Stimulated activated CD8-positive, alpha-beta memory T cell treated with anti-CD3 and anti-CD28 coated beads, Interleukin-4, amount 100 ng/mL, for 24 hours (primary cell): Measurements from ENCODE around the gene CAPN5.

Experiments
- DNase-seq: peaks from one replicate; pipeline ENCODE4 v3.0.0-alpha.2; 2020; ENCODE audit warnings: low read depth

CAPN5 gene

GRCh38 chr11:77100166-77101042 lies 33.6 kb downstream of the CAPN5 start:
- no peak for DNase-seq

- no peak for DNase-seq
Observed at GRCh38 chr11:77101043-77101537, 34.3 kb downstream of the CAPN5 start.

DNA sequence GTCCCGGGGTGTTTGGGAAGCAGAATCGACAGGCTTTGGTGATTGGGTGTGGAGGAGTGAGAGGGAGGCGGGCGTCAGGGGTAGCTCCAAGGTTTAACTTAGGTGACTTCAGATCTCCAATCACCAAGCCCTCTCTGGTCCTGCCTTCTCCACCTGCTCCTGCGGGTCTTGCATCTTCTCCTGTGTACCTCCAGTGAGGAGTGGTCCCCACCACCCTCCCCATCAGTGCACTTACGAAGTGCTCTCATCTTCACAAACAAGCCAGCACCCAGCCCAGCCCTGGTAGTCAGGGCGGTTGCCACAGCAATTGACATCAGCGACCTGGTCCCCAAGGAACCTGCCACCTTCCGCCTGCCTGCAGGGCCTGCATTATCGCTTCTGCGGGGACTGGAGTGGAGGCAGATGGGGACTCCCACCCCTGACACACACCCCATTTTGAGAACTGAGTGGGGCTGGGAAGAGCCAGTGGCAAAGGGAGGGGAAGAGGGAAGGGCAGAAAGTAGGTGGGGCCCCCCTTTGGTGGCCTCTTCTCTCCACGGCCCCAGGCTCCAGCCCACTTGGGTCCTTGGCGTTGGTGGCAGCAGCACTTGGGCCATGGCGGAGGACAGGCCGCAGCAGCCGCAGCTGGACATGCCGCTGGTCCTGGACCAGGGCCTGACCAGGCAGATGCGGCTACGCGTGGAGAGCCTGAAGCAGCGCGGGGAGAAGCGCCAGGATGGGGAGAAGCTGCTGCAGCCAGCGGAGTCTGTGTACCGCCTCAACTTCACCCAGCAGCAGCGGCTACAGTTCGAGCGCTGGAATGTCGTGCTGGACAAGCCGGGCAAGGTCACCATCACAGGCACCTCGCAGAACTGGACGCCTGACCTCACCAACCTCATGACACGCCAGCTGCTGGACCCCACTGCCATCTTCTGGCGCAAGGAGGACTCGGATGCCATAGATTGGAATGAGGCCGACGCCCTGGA lies 35.8 kb downstream of the CAPN5 start, which contains the start of gene OMP:
OMP (plus strand) TSS at position 595 of the 965 bp plus-strand sequence; CDS start at position 595, 0 bp downstream.
- no peak for DNase-seq

GRCh38 chr11:77103319-77103718 lies 36.5 kb downstream of the CAPN5 start:
- DNase-seq: no peak

GRCh38 chr11:77104727-77105126 lies 38.0 kb downstream of the CAPN5 start:
- DNase-seq: no peak

DNA sequence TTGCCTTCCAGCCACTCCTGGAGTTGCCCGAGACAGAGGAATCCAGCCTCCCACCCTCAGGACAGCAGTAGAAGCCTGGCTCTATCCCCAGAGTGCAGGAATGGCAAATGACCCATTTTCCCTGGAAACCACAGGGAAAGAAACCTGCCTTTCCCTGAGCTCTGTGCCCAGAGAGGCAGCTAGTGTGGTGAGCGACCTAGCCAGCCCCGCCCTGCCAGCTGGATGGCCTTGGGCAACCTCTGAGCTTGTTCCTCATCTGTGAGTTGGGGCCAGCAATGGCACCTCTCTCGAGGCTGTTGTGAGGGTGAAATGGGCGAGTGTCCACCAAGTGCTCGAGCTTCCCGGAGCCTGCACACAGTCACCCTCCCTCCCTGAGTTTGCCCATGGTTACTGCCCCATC lies 39.5 kb downstream of the CAPN5 start:
- DNase-seq: no peak

GRCh38 chr11:77106759-77107158 lies 40.0 kb downstream of the CAPN5 start:
- no peak for DNase-seq

GRCh38 chr11:77107950-77108349 lies 41.2 kb downstream of the CAPN5 start:
- no peak for DNase-seq

GRCh38 chr11:77108436-77108835 lies 41.7 kb downstream of the CAPN5 start:
- DNase-seq: no peak

DNA sequence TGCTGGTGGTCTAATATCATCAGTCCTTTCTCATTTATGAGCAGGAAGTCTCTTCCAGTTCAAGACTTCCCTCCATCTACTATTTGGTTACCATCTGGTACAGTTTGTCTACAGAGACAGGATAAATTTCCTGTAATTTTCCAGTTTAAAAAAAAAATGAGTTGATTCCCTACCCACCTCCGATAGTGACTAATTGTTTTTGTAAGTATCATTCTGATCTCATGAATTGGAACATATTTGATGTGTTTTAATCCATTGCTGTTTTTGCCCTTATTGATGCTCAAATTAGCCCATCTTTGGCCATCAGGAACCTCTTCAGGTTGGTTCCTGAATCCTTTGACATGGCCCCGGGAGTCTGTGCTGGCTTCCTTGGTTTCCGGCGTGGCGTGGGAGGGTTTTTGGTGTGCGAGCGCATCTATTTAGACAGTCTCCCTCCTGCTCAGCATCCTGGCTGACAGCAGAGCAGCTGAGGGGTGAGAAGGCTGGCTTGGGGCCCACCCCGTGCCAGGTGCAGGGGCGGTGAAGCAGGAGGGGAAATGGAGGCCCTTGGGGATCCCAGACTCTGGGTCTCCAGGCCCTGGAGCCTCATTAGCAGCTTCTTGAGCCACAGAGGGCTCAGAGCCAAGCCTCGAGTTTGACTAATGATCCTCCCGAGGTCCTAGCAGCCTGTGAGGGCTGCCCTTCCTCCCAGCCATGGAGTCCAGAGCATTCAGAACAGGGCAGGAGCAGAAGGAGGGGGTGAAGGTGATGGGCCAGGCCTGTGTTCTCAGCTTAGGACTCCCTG lies 42.7 kb downstream of the CAPN5 start:
- DNase-seq: no peak

DNA sequence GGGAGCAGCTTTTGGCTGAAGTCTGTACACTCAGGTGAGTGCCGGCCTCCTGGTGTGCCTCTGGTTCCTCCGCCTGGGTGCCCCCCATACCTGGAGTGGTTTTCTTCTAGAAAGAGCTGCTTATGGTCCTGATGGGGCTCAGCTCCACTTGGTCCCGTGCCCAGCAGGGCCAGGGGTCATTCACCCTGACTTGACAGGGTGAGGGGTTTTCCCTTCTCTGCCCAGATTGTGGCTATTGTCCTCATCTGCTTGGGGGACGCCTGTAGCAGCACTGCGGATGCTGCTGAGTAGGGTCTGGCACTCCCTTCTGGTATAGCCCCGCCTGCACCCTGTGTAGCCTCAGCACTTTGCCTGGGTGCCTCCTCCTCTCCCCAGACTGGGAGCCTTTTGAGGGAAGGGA lies 44.1 kb downstream of the CAPN5 start:
- no peak for DNase-seq

GRCh38 chr11:77111277-77111676 lies 44.5 kb downstream of the CAPN5 start:
- DNase-seq: no peak

DNA sequence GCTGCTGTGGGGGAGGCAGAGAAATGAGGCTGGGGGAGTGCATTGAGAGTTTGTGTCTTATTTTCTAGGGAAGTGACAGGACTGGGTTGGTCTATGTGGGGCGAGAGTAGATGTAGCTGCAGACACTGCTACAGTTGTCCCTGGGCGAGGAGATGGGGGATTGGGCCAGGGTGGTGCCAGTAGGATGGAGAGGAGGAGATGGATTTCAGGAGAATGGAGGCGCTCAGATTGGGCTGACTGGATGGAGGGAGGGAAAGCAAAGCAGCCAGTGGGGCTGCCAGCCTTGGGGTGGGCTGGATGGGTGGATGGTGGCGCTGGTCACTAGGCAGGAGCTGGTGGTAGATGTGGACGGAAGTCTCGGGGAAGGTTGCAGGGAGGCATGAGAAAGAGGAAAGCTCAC lies 45.2 kb downstream of the CAPN5 start:
- DNase-seq: no peak

DNA sequence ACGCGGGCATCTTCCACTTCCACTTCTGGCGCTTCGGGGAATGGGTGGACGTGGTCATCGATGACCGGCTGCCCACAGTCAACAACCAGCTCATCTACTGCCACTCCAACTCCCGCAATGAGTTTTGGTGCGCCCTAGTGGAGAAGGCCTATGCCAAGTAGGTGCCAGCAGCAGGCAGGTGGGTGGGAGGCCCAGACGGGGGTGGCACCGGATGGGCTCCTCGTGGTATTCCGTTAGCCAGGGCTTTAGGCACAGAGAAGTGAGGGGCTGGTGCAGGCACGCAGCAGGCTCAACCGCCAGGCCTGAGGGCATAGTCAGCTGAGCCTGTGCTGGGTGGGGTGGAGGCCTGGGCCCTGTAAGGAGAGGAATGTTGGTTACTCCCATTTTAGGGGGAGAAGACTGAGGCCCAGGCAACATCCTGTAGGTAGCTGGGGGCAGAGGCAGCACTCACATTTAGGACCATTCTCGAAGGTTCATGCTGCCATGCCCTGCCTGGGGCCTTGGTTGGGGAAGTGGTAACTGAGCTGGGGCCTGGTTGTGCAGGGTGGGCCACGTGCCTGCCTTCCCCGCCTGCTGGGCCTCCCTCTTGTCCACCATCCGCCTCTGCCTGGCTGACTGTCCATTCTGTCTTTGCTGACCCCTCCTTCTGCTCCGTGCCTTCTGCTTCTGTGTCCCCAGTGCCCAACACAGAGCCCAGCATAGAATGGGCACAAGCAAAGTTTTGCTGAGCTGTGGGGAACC lies 46.0 kb downstream of the CAPN5 start:
- no peak for DNase-seq

GRCh38 chr11:77113382-77114088 lies 46.8 kb downstream of the CAPN5 start:
- no peak for DNase-seq

GRCh38 chr11:77114089-77114463 lies 47.3 kb downstream of the CAPN5 start:
- DNase-seq: no peak

DNA sequence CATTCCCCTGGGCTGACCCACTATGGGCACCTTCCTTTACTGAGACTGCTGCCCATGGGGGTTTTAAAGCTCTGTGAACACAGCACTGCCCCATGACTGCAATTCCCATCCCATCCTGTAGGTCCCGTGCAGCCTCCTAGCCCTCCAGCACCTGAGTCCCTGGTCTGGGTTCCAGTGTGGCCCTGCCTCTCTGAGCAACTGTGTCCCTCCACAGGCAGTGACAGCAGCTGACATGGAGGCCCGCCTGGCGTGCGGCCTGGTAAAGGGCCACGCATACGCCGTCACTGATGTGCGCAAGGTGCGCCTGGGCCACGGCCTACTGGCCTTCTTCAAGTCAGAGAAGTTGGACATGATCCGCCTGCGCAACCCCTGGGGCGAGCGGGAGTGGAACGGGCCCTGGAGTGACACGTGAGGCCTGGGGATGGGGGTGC lies 48.4 kb downstream of the CAPN5 start:
- DNase-seq: no peak

DNA sequence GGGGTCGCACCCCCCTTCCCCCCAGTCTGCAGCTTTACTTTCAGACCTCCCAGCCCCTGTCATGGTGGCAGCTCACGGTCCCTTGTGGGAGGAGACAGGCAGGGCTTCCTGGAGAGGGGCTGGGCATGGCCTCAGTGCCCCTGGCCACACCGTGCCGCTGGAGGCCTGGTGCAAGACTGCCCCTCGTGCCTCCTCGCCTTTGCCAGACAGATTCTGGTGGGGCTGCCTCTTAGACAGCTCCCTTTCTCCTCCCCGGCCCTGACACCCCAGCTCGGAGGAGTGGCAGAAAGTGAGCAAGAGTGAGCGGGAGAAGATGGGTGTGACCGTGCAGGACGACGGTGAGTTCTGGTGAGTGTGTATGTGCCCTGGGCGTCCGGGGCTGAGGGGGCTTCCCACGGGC lies 49.2 kb downstream of the CAPN5 start:
- no peak for DNase-seq

DNA sequence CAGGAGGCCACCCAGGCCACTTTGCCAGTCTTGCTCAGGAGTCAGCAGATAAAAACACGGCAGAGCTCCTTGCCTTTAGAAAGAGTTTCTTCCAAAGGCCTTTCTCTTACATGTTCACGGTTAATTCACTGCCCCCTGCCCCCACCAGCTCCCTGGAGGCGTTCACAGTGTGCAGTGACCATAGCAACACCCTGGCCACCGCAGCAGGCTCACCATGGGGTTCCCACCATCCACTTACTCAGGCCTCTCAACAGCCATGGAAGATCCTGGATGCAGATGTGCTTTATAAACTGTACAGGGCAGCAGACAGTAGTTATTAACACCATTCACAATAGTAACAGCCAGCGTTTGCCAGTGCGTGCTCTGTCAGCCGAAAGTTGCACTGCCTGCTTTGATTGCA lies 50.7 kb downstream of the CAPN5 start:
- DNase-seq: no peak

DNA sequence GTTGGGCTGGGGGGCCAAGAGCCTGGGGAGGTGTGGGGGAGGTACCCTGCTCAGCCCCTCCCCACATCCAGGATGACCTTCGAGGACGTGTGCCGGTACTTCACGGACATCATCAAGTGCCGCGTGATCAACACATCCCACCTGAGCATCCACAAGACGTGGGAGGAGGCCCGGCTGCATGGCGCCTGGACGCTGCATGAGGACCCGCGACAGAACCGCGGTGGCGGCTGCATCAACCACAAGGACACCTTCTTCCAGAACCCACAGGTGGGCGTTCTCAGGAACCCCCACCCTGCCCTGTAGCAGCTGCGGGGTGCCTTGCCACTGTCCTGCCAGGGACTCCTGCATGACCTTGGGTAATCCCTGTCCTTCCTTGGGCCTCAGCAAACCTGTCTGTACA lies 51.3 kb downstream of the CAPN5 start:
- DNase-seq: no peak
